WTC11 (cell line): Measurements from ENCODE around the gene TMEM89.

ENCODE experiments used
- FOXK1 ChIP-seq: sonication (generic); formaldehyde crosslinking; IDR thresholded peaks from 2 replicates; pipeline ENCODE4 v1.8.0; 2022; ENCODE audit warnings: mild to moderate bottlenecking, moderate library complexity, missing genetic modification reagents
- JUN ChIP-seq: sonication (generic); formaldehyde crosslinking; IDR thresholded peaks from 2 replicates; pipeline ENCODE4 v1.8.0; 2023; ENCODE audit warnings: mild to moderate bottlenecking, missing genetic modification reagents
- RELA ChIP-seq: sonication (generic); formaldehyde crosslinking; IDR thresholded peaks from 2 replicates; pipeline ENCODE4 v1.8.1; 2022; ENCODE audit warnings: missing genetic modification reagents, mild to moderate bottlenecking, borderline replicate concordance
- TEAD4 ChIP-seq: sonication (generic); formaldehyde crosslinking; IDR thresholded peaks from 2 replicates; pipeline ENCODE4 v1.8.0; 2022; ENCODE audit warnings: mild to moderate bottlenecking, missing genetic modification reagents
- TF ChIP-seq, protein P1 (sequence below): fragments of 200-600 bp; IDR thresholded peaks from 2 replicates; pipeline ENCODE4 v1.8.0; 2022; ENCODE audit warnings: antibody characterized with exemption
- TF ChIP-seq, protein P2 (sequence below): sonication (generic); formaldehyde crosslinking; IDR thresholded peaks from 2 replicates; pipeline ENCODE4 v1.8.0; 2022; ENCODE audit warnings: mild to moderate bottlenecking, missing genetic modification reagents
- TF ChIP-seq, protein P3 (sequence below): sonication (generic); formaldehyde crosslinking; conservative IDR thresholded peaks from 2 replicates; pipeline ENCODE4 v1.8.1; 2023; ENCODE audit warnings: mild to moderate bottlenecking, low read depth, missing genetic modification reagents, moderate library complexity
- TF ChIP-seq, protein P4 (sequence below): fragments of 250-450 bp; sonication (Bioruptor Pico); IDR thresholded peaks from 2 replicates; pipeline ENCODE4 v2.1.2; 2022; ENCODE audit warnings: mild to moderate bottlenecking, moderate library complexity
- TF ChIP-seq, protein P5 (sequence below): sonication (generic); formaldehyde crosslinking; IDR thresholded peaks from 2 replicates; pipeline ENCODE4 v1.8.1; 2023; ENCODE audit warnings: mild to moderate bottlenecking, missing genetic modification reagents, moderate library complexity
- TF ChIP-seq, protein P6 (sequence below): sonication (generic); formaldehyde crosslinking; IDR thresholded peaks from 2 replicates; pipeline ENCODE4 v1.8.1; 2022; ENCODE audit warnings: low read depth, missing genetic modification reagents, borderline replicate concordance

DNA sequence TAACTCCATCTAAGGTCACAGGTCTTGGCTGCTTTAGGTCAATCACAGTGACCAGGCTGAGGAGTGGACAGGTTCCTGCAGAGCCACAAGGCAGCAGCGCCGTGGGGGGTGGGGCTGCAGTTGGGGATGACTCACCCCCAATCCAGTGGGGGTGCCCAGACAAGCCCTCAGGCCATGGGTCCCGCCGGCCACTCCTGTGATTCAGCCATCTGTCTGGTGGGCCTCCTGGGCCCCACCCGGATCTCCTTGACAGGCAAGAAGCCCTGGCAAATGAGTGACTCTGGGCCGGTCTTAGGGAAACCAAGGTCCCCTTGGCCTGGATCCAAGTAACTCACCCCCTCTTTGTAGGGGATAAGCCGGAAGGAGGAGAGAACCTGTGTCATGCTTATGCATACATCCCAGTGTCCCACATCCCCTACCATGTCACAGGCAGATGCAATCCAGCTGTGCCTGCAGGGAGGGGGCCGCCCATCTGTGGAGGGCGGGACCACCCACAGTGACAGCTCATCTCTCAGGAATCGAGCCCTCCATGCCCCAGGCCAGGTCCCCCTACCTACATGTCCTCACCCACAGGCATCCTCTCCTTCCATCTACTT, 25.9 kb downstream of the TMEM89 start:
- TF ChIP-seq, protein P1, sequence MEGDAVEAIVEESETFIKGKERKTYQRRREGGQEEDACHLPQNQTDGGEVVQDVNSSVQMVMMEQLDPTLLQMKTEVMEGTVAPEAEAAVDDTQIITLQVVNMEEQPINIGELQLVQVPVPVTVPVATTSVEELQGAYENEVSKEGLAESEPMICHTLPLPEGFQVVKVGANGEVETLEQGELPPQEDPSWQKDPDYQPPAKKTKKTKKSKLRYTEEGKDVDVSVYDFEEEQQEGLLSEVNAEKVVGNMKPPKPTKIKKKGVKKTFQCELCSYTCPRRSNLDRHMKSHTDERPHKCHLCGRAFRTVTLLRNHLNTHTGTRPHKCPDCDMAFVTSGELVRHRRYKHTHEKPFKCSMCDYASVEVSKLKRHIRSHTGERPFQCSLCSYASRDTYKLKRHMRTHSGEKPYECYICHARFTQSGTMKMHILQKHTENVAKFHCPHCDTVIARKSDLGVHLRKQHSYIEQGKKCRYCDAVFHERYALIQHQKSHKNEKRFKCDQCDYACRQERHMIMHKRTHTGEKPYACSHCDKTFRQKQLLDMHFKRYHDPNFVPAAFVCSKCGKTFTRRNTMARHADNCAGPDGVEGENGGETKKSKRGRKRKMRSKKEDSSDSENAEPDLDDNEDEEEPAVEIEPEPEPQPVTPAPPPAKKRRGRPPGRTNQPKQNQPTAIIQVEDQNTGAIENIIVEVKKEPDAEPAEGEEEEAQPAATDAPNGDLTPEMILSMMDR = no peak
- TF ChIP-seq, protein P2, sequence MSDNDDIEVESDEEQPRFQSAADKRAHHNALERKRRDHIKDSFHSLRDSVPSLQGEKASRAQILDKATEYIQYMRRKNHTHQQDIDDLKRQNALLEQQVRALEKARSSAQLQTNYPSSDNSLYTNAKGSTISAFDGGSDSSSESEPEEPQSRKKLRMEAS (CRISPR knock-in tag) = no peak
- TF ChIP-seq, protein P3, sequence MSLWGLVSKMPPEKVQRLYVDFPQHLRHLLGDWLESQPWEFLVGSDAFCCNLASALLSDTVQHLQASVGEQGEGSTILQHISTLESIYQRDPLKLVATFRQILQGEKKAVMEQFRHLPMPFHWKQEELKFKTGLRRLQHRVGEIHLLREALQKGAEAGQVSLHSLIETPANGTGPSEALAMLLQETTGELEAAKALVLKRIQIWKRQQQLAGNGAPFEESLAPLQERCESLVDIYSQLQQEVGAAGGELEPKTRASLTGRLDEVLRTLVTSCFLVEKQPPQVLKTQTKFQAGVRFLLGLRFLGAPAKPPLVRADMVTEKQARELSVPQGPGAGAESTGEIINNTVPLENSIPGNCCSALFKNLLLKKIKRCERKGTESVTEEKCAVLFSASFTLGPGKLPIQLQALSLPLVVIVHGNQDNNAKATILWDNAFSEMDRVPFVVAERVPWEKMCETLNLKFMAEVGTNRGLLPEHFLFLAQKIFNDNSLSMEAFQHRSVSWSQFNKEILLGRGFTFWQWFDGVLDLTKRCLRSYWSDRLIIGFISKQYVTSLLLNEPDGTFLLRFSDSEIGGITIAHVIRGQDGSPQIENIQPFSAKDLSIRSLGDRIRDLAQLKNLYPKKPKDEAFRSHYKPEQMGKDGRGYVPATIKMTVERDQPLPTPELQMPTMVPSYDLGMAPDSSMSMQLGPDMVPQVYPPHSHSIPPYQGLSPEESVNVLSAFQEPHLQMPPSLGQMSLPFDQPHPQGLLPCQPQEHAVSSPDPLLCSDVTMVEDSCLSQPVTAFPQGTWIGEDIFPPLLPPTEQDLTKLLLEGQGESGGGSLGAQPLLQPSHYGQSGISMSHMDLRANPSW (CRISPR knock-in tag) = no peak
- no peak for TF ChIP-seq FOXK1 (CRISPR knock-in tag)
- no peak for TF ChIP-seq TEAD4 (CRISPR knock-in tag)
- no peak for TF ChIP-seq RELA (CRISPR knock-in tag)
- TF ChIP-seq, protein P4, sequence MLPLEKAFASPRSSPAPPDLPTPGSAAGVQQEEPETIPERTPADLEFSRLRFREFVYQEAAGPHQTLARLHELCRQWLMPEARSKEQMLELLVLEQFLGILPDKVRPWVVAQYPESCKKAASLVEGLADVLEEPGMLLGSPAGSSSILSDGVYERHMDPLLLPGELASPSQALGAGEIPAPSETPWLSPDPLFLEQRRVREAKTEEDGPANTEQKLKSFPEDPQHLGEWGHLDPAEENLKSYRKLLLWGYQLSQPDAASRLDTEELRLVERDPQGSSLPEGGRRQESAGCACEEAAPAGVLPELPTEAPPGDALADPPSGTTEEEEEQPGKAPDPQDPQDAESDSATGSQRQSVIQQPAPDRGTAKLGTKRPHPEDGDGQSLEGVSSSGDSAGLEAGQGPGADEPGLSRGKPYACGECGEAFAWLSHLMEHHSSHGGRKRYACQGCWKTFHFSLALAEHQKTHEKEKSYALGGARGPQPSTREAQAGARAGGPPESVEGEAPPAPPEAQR (CRISPR knock-in tag) = no peak
- TF ChIP-seq, protein P5, sequence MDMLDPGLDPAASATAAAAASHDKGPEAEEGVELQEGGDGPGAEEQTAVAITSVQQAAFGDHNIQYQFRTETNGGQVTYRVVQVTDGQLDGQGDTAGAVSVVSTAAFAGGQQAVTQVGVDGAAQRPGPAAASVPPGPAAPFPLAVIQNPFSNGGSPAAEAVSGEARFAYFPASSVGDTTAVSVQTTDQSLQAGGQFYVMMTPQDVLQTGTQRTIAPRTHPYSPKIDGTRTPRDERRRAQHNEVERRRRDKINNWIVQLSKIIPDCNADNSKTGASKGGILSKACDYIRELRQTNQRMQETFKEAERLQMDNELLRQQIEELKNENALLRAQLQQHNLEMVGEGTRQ = no peak
- TF ChIP-seq, protein P6, sequence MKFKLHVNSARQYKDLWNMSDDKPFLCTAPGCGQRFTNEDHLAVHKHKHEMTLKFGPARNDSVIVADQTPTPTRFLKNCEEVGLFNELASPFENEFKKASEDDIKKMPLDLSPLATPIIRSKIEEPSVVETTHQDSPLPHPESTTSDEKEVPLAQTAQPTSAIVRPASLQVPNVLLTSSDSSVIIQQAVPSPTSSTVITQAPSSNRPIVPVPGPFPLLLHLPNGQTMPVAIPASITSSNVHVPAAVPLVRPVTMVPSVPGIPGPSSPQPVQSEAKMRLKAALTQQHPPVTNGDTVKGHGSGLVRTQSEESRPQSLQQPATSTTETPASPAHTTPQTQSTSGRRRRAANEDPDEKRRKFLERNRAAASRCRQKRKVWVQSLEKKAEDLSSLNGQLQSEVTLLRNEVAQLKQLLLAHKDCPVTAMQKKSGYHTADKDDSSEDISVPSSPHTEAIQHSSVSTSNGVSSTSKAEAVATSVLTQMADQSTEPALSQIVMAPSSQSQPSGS = no peak
- TF ChIP-seq JUN (CRISPR knock-in tag) = no peak
